ENCODE measurements around the gene CAPN5. TPM values are rescaled to one million over a fixed set of nuclear protein-coding genes. Genes with fewer than 3 reads are reported as not detected.

The CAPN5 gene
- total and polyA plus RNA-seq, 2 donors from 2014 or later: 20.0 to 36.0 TPM

DNA sequence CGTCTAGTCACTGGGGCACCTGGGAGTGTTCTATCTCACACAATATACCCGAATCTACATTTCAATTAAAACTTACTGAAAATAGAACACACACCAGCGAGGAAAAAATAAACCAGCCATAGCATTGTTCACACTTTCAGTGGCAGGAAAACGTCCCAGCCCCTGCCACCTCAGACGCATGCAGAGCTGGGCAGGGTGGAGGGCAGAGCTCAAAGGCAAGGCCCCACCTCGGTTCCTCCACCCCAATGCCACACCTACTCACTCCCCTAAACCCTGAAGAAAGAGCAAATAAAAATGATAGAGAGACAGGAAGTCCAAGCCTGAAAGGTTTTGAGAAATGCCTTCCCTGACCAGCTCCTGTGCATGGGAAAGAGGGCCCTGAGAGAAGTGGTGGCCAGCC is 17.7 kb upstream of the CAPN5 start:
- Histone ChIP-seq H3K4me1 (ENCODE audit: control insufficient read depth in 2 of 3, insufficient read depth in 2 of 3, low read depth in 1 of 3, low read length in 3 of 3) (no peaks in the 10 kb centered on the region), H3K36me3 (ENCODE audit: control insufficient read depth in 2 of 3, insufficient read depth in 3 of 3, low read length in 3 of 3) (no peaks in the 10 kb centered on the region)

DNA sequence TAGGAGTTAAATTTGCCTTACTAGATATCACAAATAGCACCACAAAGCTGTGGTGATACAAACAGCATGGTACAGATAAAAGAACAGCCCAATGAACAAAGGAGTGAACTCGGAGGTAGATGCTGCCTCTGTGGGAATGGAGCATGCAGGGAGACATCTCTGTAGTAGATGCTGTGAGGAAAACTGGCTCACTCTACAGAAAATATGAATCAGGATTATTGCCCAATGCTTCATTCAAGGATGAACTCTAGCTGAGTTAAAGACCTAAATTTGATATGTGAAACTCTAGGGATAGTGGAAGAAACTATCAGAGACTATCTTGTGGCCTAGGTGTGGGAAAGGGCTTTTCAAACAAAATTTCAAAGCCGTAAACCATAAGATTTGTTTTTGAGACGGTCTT is 15.3 kb upstream of the CAPN5 start:
- Histone ChIP-seq H3K4me3 (ENCODE audit: low read length in 3 of 3) (no peak overlapping the region), H3K9me3 (ENCODE audit: control insufficient read depth in 2 of 3, insufficient read depth in 1 of 3, low read length in 3 of 3) (peaks cover 0 to 4% (median 0%) of the 10 kb centered on the region in 3 donors), H3K4me1 (ENCODE audit: control insufficient read depth in 2 of 3, insufficient read depth in 2 of 3, low read depth in 1 of 3, low read length in 3 of 3) (no peaks in the 10 kb centered on the region), H3K36me3 (ENCODE audit: control insufficient read depth in 2 of 3, insufficient read depth in 3 of 3, low read length in 3 of 3) (no peaks in the 10 kb centered on the region), H3K27ac (ENCODE audit: low read depth in 2 of 2, low read length in 2 of 2) (no peak overlapping the region), H3K9ac (ENCODE audit: low read length in 3 of 3) (no peak overlapping the region), H3K27me3 (ENCODE audit: control insufficient read depth, insufficient read depth, low read length) (no peaks in the 10 kb centered on the region)
- FAIRE-seq: no peak
- intact Hi-C loops (cut with DNase I): loop anchor here (5.0 kb wide), 1 partner anchor 36 kb away; no protein-coding TSS in a partner anchor
- TF ChIP-seq, protein P1, sequence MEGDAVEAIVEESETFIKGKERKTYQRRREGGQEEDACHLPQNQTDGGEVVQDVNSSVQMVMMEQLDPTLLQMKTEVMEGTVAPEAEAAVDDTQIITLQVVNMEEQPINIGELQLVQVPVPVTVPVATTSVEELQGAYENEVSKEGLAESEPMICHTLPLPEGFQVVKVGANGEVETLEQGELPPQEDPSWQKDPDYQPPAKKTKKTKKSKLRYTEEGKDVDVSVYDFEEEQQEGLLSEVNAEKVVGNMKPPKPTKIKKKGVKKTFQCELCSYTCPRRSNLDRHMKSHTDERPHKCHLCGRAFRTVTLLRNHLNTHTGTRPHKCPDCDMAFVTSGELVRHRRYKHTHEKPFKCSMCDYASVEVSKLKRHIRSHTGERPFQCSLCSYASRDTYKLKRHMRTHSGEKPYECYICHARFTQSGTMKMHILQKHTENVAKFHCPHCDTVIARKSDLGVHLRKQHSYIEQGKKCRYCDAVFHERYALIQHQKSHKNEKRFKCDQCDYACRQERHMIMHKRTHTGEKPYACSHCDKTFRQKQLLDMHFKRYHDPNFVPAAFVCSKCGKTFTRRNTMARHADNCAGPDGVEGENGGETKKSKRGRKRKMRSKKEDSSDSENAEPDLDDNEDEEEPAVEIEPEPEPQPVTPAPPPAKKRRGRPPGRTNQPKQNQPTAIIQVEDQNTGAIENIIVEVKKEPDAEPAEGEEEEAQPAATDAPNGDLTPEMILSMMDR (IDR thresholded peaks at IDR 0.05; ENCODE audit: borderline replicate concordance, extremely low read depth, insufficient read depth): no peak
- DNase-seq: no peak

More for the DNA sequence above, 17.7 kb upstream of the CAPN5 start:
- intact Hi-C loops (cut with DNase I): no loop called here
- TF ChIP-seq, protein P1 (IDR thresholded peaks at IDR 0.05; ENCODE audit: borderline replicate concordance, extremely low read depth, insufficient read depth): no peak
- Histone ChIP-seq H3K27ac (ENCODE audit: low read depth in 2 of 2, low read length in 2 of 2) (no peak overlapping the region), H3K27me3 (ENCODE audit: control insufficient read depth, insufficient read depth, low read length) (no peaks in the 10 kb centered on the region), H3K9ac (ENCODE audit: low read length in 3 of 3) (no peak overlapping the region), H3K4me3 (ENCODE audit: low read length in 3 of 3) (no peak overlapping the region), H3K9me3 (ENCODE audit: control insufficient read depth in 2 of 3, insufficient read depth in 1 of 3, low read length in 3 of 3) (no peaks in the 10 kb centered on the region)
- DNase-seq (no peak), FAIRE-seq (no peak)

DNA sequence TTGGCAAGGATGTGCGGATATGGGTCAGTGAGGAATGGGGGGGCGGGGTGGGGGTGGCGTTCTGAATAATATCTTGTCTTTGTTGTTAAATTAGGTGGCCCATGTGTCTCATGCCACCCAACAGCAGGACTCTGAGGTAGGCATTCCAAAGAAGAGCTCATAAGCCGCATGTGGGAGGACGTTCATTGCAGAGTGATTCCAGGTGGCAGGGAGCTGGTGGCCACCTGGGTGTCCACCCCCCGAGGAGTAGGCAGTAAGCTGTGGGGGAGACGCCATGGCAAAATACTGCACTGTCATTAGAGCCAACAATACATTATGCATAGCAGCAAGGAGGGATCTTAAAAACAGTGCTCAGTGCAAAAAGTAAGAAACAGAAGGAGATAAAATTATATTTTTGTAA is 14.3 kb upstream of the CAPN5 start:
- no peak overlapping the region for H3K27ac ChIP-seq (ENCODE audit: low read depth in 2 of 2, low read length in 2 of 2)
- H3K9me3 ChIP-seq (ENCODE audit: control insufficient read depth in 2 of 3, insufficient read depth in 1 of 3, low read length in 3 of 3): peaks cover 0 to 4% (median 0%) of the 10 kb centered on the region in 3 donors
- H3K27me3 ChIP-seq (ENCODE audit: control insufficient read depth, insufficient read depth, low read length): no peaks in the 10 kb centered on the region
- DNase-seq: peak in 4 of 5 donors; percentile 78 to 86 (median 82)
- no peak for FAIRE-seq
- H3K36me3 ChIP-seq (ENCODE audit: control insufficient read depth in 2 of 3, insufficient read depth in 3 of 3, low read length in 3 of 3): no peaks in the 10 kb centered on the region
- no peak overlapping the region for H3K9ac ChIP-seq (ENCODE audit: low read length in 3 of 3)
- H3K4me3 ChIP-seq (ENCODE audit: low read length in 3 of 3): no peak overlapping the region
- H3K4me1 ChIP-seq (ENCODE audit: control insufficient read depth in 2 of 3, insufficient read depth in 2 of 3, low read depth in 1 of 3, low read length in 3 of 3): no peaks in the 10 kb centered on the region
- intact Hi-C loops (cut with DNase I): loop anchor here (5.0 kb wide), 1 partner anchor 35 kb away; no protein-coding TSS in a partner anchor
- TF ChIP-seq, protein P1 (IDR thresholded peaks at IDR 0.05; ENCODE audit: borderline replicate concordance, extremely low read depth, insufficient read depth): no peak

All from kidney (tissue), 14 donors.